Sigmoid colon (tissue), 4 donors: ENCODE measurements around the gene ALPP.

Experiments
- CTCF ChIP-seq, 4 experiments: fragments of 450-650 bp in 3 of 4; fragments of 200-600 bp in 1 of 4; IDR thresholded peaks; one replicate each; pipeline ENCODE4 v1.5.1; 2016 to 2019; ENCODE audit warnings: antibody characterized with exemption in 4 of 4, mild to moderate bottlenecking in 3 of 4, moderate library complexity in 2 of 4
- POLR2A ChIP-seq, 2 donors: fragments of 450-650 bp; IDR thresholded peaks; one replicate each; pipeline ENCODE4 v1.6.1; 2016; ENCODE audit warnings: antibody characterized with exemption in 2 of 2, mild to moderate bottlenecking in 2 of 2, moderate library complexity in 2 of 2
- POLR2AphosphoS5 ChIP-seq, 4 donors: sonication (generic); formaldehyde crosslinking; IDR thresholded peaks; one replicate each; pipeline ENCODE4 v1.6.1; 2017; ENCODE audit warnings: antibody characterized with exemption in 4 of 4

GRCh38 chr2:232420073-232420454 lies 41.5 kb downstream of the ALPP start:
- no peak for TF ChIP-seq CTCF (IDR thresholded peaks at IDR 0.05)
- no peak for TF ChIP-seq POLR2AphosphoS5 (IDR thresholded peaks at IDR 0.05)
- no peak for TF ChIP-seq POLR2A (IDR thresholded peaks at IDR 0.05)
